ENCODE measurements around the gene MUC3A.
"Not testable (repeated sequence)": the region's sequence is repeated elsewhere in the genome, so short reads cannot be mapped to it uniquely, and the experiment has no call there.

DNA sequence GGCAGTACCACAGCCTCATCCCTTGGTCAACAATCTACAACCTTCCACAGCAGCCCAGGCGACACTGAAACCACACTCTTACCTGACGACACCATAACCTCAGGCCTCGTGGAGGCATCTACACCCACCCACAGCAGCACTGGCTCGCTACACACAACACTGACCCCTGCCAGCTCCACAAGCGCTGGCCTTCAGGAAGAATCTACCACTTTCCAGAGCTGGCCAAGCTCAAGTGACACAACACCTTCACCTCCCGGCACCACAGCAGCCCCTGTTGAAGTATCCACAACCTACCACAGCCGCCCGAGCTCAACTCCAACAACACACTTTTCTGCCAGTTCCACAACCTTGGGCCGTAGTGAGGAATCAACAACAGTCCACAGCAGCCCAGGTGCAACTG is 45.3 kb downstream of the MUC3A start:
- TF ChIP-seq CTCF, POLR2A (IDR thresholded peaks at IDR 0.05): not testable (repeated sequence)

Data from right lobe of liver (tissue), 4 donors.